Measurements from ENCODE around the gene GCC2. TPM values are rescaled to one million over a fixed set of nuclear protein-coding genes. Genes with fewer than 3 reads are reported as not detected.
A peak's percentile ranks its signal among the peaks of the same experiment; 100 is the strongest.

GCC2 gene
- 35.4 TPM for polyA plus RNA-seq (2013, experiment 1 of 2)
- 37.2 TPM for polyA plus RNA-seq (2013, experiment 2 of 2)

GRCh38 chr2:108448678-108449409 lies at the start of gene GCC2:
Gene GCC2 (plus strand): TSS chr2:108449206. CDS start chr2:108449275, 69 bp downstream.
- H2BK5ac ChIP-seq (ENCODE audit: low read length): peak within 1 kb of the TSS; percentile 80

GRCh38 chr2:108399479-108399878 lies 49.5 kb upstream of the GCC2 start:
- DNase-seq: peak; percentile 25
- no peak overlapping the region for H3K23ac ChIP-seq (ENCODE audit: low read length)
- H2BK120ac ChIP-seq (ENCODE audit: low read depth, low read length): no peak overlapping the region
- H4K5ac ChIP-seq (ENCODE audit: low read length): no peak overlapping the region
- H3K27ac ChIP-seq (ENCODE audit: low read depth, low read length): no peak overlapping the region
- H3K4ac ChIP-seq (ENCODE audit: low read depth, low read length): no peak overlapping the region
- no peak overlapping the region for H3K4me3 ChIP-seq (ENCODE audit: low read length)
- H3K27me3 ChIP-seq (ENCODE audit: insufficient read depth, low read length, poor library complexity): no peaks in the 10 kb centered on the region
- H3K9ac ChIP-seq (ENCODE audit: low read length): no peak overlapping the region
- no CpG with 5 or more reads among the region's 2 CpGs for WGBS (ENCODE audit: extremely low coverage, insufficient coverage, low lambda C conversion rate)
- H3K4me1 ChIP-seq (ENCODE audit: control insufficient read depth, low read depth, low read length): no peaks in the 10 kb centered on the region
- no peak overlapping the region for H3K56ac ChIP-seq (ENCODE audit: low read length)
- H2BK15ac ChIP-seq (replicated peaks; ENCODE audit: low read depth): no peak overlapping the region
- H3K36me3 ChIP-seq (ENCODE audit: control insufficient read depth, insufficient read depth, low read length): no peaks in the 10 kb centered on the region
- no peak overlapping the region for H3K18ac ChIP-seq (ENCODE audit: low read length)
- H3K4me2 ChIP-seq (ENCODE audit: low read length): no peak overlapping the region
- no peaks in the 10 kb centered on the region for H3K79me1 ChIP-seq (ENCODE audit: low read length)
- no peak overlapping the region for H4K8ac ChIP-seq (ENCODE audit: low read depth, low read length)
- H3K79me2 ChIP-seq (ENCODE audit: control insufficient read depth, insufficient read depth, low read length): no peaks in the 10 kb centered on the region
- H2BK5ac ChIP-seq (ENCODE audit: low read length): no peak overlapping the region
- no peak overlapping the region for H2AK5ac ChIP-seq (ENCODE audit: low read length)

More at GRCh38 chr2:108448678-108449409, at the start of gene GCC2:
- H3K36me3 ChIP-seq (ENCODE audit: control insufficient read depth, insufficient read depth, low read length): no peaks in the 10 kb centered on the region
- peak; percentile 98 for DNase-seq
- peak within 1 kb of the TSS; percentile 96 for H2BK15ac ChIP-seq (replicated peaks; ENCODE audit: low read depth)
- H3K27me3 ChIP-seq (ENCODE audit: insufficient read depth, low read length, poor library complexity): no peaks in the 10 kb centered on the region
- peak within 1 kb of the TSS; percentile 80 for H3K23ac ChIP-seq (ENCODE audit: low read length)
- no peak within 1 kb of the TSS for H2AK5ac ChIP-seq (ENCODE audit: low read length)
- peaks cover 4% of the 10 kb centered on the region for H3K79me1 ChIP-seq (ENCODE audit: low read length)
- H3K4me1 ChIP-seq (ENCODE audit: control insufficient read depth, low read depth, low read length): peaks cover 3% of the 10 kb centered on the region
- H3K4me2 ChIP-seq (ENCODE audit: low read length): peak within 1 kb of the TSS; percentile 89
- peak within 1 kb of the TSS; percentile 2 for H2BK120ac ChIP-seq (ENCODE audit: low read depth, low read length)
- WGBS (ENCODE audit: extremely low coverage, insufficient coverage, low lambda C conversion rate): no CpG with 5 or more reads among the region's 55 CpGs
- H4K5ac ChIP-seq (ENCODE audit: low read length): no peak within 1 kb of the TSS
- peaks cover 6% of the 10 kb centered on the region for H3K79me2 ChIP-seq (ENCODE audit: control insufficient read depth, insufficient read depth, low read length)
- H3K56ac ChIP-seq (ENCODE audit: low read length): peak within 1 kb of the TSS; percentile 96
- H3K27ac ChIP-seq (ENCODE audit: low read depth, low read length): peak within 1 kb of the TSS; percentile 60
- peak within 1 kb of the TSS; percentile 62 for H3K4ac ChIP-seq (ENCODE audit: low read depth, low read length)
- peak within 1 kb of the TSS; percentile 92 for H3K9ac ChIP-seq (ENCODE audit: low read length)
- peak within 1 kb of the TSS; percentile 97 for H3K4me3 ChIP-seq (ENCODE audit: low read length)
- no peak within 1 kb of the TSS for H4K8ac ChIP-seq (ENCODE audit: low read depth, low read length)
- peak within 1 kb of the TSS; percentile 72 for H3K18ac ChIP-seq (ENCODE audit: low read length)

GRCh38 chr2:108401800-108402199 lies 47.2 kb upstream of the GCC2 start:
- WGBS (ENCODE audit: extremely low coverage, insufficient coverage, low lambda C conversion rate): no CpG with 5 or more reads among the region's 3 CpGs
- Histone ChIP-seq H4K8ac (ENCODE audit: low read depth, low read length) (no peak overlapping the region), H3K9ac (ENCODE audit: low read length) (no peak overlapping the region), H3K4me2 (ENCODE audit: low read length) (no peak overlapping the region), H3K4me3 (ENCODE audit: low read length) (no peak overlapping the region), H3K23ac (ENCODE audit: low read length) (no peak overlapping the region), H3K36me3 (ENCODE audit: control insufficient read depth, insufficient read depth, low read length) (no peaks in the 10 kb centered on the region), H3K56ac (ENCODE audit: low read length) (no peak overlapping the region), H2BK5ac (ENCODE audit: low read length) (no peak overlapping the region), H3K4ac (ENCODE audit: low read depth, low read length) (no peak overlapping the region), H3K27me3 (ENCODE audit: insufficient read depth, low read length, poor library complexity) (no peaks in the 10 kb centered on the region), H2BK120ac (ENCODE audit: low read depth, low read length) (no peak overlapping the region), H3K4me1 (ENCODE audit: control insufficient read depth, low read depth, low read length) (no peaks in the 10 kb centered on the region), H3K79me2 (ENCODE audit: control insufficient read depth, insufficient read depth, low read length) (no peaks in the 10 kb centered on the region), H3K79me1 (ENCODE audit: low read length) (no peaks in the 10 kb centered on the region), H3K18ac (ENCODE audit: low read length) (peak overlapping the region; percentile 23), H2BK15ac (replicated peaks; ENCODE audit: low read depth) (no peak overlapping the region), H2AK5ac (ENCODE audit: low read length) (no peak overlapping the region), H4K5ac (ENCODE audit: low read length) (no peak overlapping the region), H3K27ac (ENCODE audit: low read depth, low read length) (no peak overlapping the region)
- DNase-seq: no peak

GRCh38 chr2:108403494-108403893 lies 45.5 kb upstream of the GCC2 start:
- Histone ChIP-seq H4K5ac (ENCODE audit: low read length) (no peak overlapping the region), H4K8ac (ENCODE audit: low read depth, low read length) (no peak overlapping the region), H3K56ac (ENCODE audit: low read length) (no peak overlapping the region), H3K79me1 (ENCODE audit: low read length) (no peaks in the 10 kb centered on the region), H3K27me3 (ENCODE audit: insufficient read depth, low read length, poor library complexity) (no peaks in the 10 kb centered on the region), H2AK5ac (ENCODE audit: low read length) (no peak overlapping the region), H3K4me3 (ENCODE audit: low read length) (no peak overlapping the region), H3K23ac (ENCODE audit: low read length) (no peak overlapping the region), H3K4me2 (ENCODE audit: low read length) (no peak overlapping the region), H3K9ac (ENCODE audit: low read length) (no peak overlapping the region), H3K4ac (ENCODE audit: low read depth, low read length) (no peak overlapping the region), H3K27ac (ENCODE audit: low read depth, low read length) (peak overlapping the region; percentile 76), H3K36me3 (ENCODE audit: control insufficient read depth, insufficient read depth, low read length) (no peaks in the 10 kb centered on the region), H2BK120ac (ENCODE audit: low read depth, low read length) (no peak overlapping the region), H3K18ac (ENCODE audit: low read length) (peak overlapping the region; percentile 40), H3K79me2 (ENCODE audit: control insufficient read depth, insufficient read depth, low read length) (no peaks in the 10 kb centered on the region), H3K4me1 (ENCODE audit: control insufficient read depth, low read depth, low read length) (no peaks in the 10 kb centered on the region), H2BK15ac (replicated peaks; ENCODE audit: low read depth) (no peak overlapping the region), H2BK5ac (ENCODE audit: low read length) (no peak overlapping the region)
- DNase-seq: peak; percentile 95
- no CpG with 5 or more reads among the region's 7 CpGs for WGBS (ENCODE audit: extremely low coverage, insufficient coverage, low lambda C conversion rate)

GRCh38 chr2:108404784-108405397 lies 44.1 kb upstream of the GCC2 start:
- no CpG with 5 or more reads among the region's 4 CpGs for WGBS (ENCODE audit: extremely low coverage, insufficient coverage, low lambda C conversion rate)
- Histone ChIP-seq H2BK120ac (ENCODE audit: low read depth, low read length) (no peak overlapping the region), H3K36me3 (ENCODE audit: control insufficient read depth, insufficient read depth, low read length) (no peaks in the 10 kb centered on the region)

More at GRCh38 chr2:108404784-108405397, 44.1 kb upstream of the GCC2 start:
- Histone ChIP-seq H3K27me3 (ENCODE audit: insufficient read depth, low read length, poor library complexity) (no peaks in the 10 kb centered on the region), H4K5ac (ENCODE audit: low read length) (no peak overlapping the region), H3K4ac (ENCODE audit: low read depth, low read length) (no peak overlapping the region), H3K9ac (ENCODE audit: low read length) (no peak overlapping the region), H3K4me2 (ENCODE audit: low read length) (no peak overlapping the region), H3K4me3 (ENCODE audit: low read length) (no peak overlapping the region), H3K56ac (ENCODE audit: low read length) (no peak overlapping the region), H2BK5ac (ENCODE audit: low read length) (no peak overlapping the region), H2BK15ac (replicated peaks; ENCODE audit: low read depth) (no peak overlapping the region), H2AK5ac (ENCODE audit: low read length) (no peak overlapping the region), H3K79me1 (ENCODE audit: low read length) (no peaks in the 10 kb centered on the region), H3K4me1 (ENCODE audit: control insufficient read depth, low read depth, low read length) (no peaks in the 10 kb centered on the region), H3K79me2 (ENCODE audit: control insufficient read depth, insufficient read depth, low read length) (no peaks in the 10 kb centered on the region), H3K27ac (ENCODE audit: low read depth, low read length) (no peak overlapping the region), H4K8ac (ENCODE audit: low read depth, low read length) (no peak overlapping the region), H3K23ac (ENCODE audit: low read length) (no peak overlapping the region), H3K18ac (ENCODE audit: low read length) (no peak overlapping the region)
- DNase-seq: no peak

All from mesendoderm (in vitro differentiated cells).